Kidney (tissue), 14 donors: ENCODE measurements around the gene CACNA1H. TPM values are rescaled to one million over a fixed set of nuclear protein-coding genes. Genes with fewer than 3 reads are reported as not detected.

ENCODE experiments used
- DNase-seq, 5 donors: peaks; one replicate each; pipeline ENCODE4 v3.0.0-alpha.2; 2013 to 2020
- FAIRE-seq: peaks from 2 replicates; lab custom pipeline; 2012; peaks lifted over from hg19 to GRCh38; lab: Jason Lieb, UNC
- H3K27ac ChIP-seq, 2 donors: one replicate each; pipeline ENCODE4 v1.7.0; 2013; ENCODE audit warnings: low read depth in 2 of 2, low read length in 2 of 2, inconsistent platforms in 1 of 2
- H3K27me3 ChIP-seq: one replicate; pipeline ENCODE4 v1.7.1; 2013; ENCODE audit warnings: low read length, inconsistent platforms; ENCODE audit not compliant: control insufficient read depth, insufficient read depth
- H3K36me3 ChIP-seq, 3 donors: one replicate each; pipeline versions ENCODE4 v1.7.0 to v1.7.1; 2013; ENCODE audit warnings: low read length in 3 of 3, control low read depth in 1 of 3, inconsistent platforms in 1 of 3; ENCODE audit not compliant: insufficient read depth in 3 of 3, control insufficient read depth in 2 of 3
- H3K4me1 ChIP-seq, 3 donors: one replicate each; pipeline versions ENCODE4 v1.7.0 to v1.7.1; 2013; ENCODE audit warnings: low read length in 3 of 3, inconsistent platforms in 1 of 3, low read depth in 1 of 3; ENCODE audit not compliant: control insufficient read depth in 2 of 3, insufficient read depth in 2 of 3
- H3K4me3 ChIP-seq, 3 donors: one replicate each; pipeline versions ENCODE4 v1.7.0 to v1.8.1; 2013; ENCODE audit warnings: low read length in 3 of 3, control low read depth in 1 of 3, inconsistent platforms in 1 of 3
- H3K9ac ChIP-seq, 3 donors: one replicate each; pipeline versions ENCODE4 v1.7.0 to v1.7.1; 2013; ENCODE audit warnings: low read length in 3 of 3, control low read depth in 1 of 3, inconsistent platforms in 1 of 3
- H3K9me3 ChIP-seq, 3 donors: one replicate each; pipeline versions ENCODE4 v1.7.0 to v1.7.1; 2013; ENCODE audit warnings: low read length in 3 of 3, control low read depth in 1 of 3, inconsistent platforms in 1 of 3; ENCODE audit not compliant: control insufficient read depth in 2 of 3, insufficient read depth in 1 of 3
- CTCF ChIP-seq: IDR thresholded peaks from 3 replicates; pipeline ENCODE4 v1.5.1; 2012; ENCODE audit warnings: mild to moderate bottlenecking, moderate library complexity, borderline replicate concordance; ENCODE audit not compliant: insufficient read depth; ENCODE audit errors: extremely low read depth
- intact Hi-C: fragments of 100-400 bp; cut with DNase I; formaldehyde crosslinking; loops from one replicate; pipeline ENCODE4 v1.11.1; 2022
- polyA plus RNA-seq: library from polyadenylated mRNA; stranded (reverse); fragments of 350-450 nt; fragmentation: Illumina TruSeq; extraction: RNeasy Lipid Tissue Mini Kit (QIAGEN cat#74804); gene quantifications from one replicate; pipeline ENCODE4 v1.2.3, GENCODE V29; 2014; ENCODE audit warnings: low read depth, low replicate concordance; ENCODE audit not compliant: insufficient read depth
- total RNA-seq: library from RNA; stranded (reverse); fragmentation: NEBNext Ultra II Directional; extraction: Animal tissue kit (Norgen Biotek cat#: 25700); gene quantifications from one replicate; pipeline ENCODE4 v1.2.1, GENCODE V29; 2021
- donor health status: control.
- donor health status: control.
- donor health status: control.
- donor health status: control.
- donor health status: control.
- donor health status: DM: yes; HTN: yes; CAD: no.
- donor health status: Normal renal cell carcinoma (clear cell type).

CACNA1H gene
- total and polyA plus RNA-seq, 2 donors from 2014 or later, result 6.4 to 20.6 TPM

- H3K36me3 ChIP-seq, result no peaks in the 10 kb centered on the region
- intact Hi-C loops, result no loop called here
- DNase-seq (no peak), FAIRE-seq (no peak)
- H3K4me1 ChIP-seq, result peaks cover 0 to 5% (median 0%) of the 10 kb centered on the region in 3 donors
- H3K9ac ChIP-seq, result no peak overlapping the region
- H3K4me3 ChIP-seq, result peak overlapping the region in 1 of 3 donors; percentile 3
- no peak overlapping the region for H3K27ac ChIP-seq
- H3K9me3 ChIP-seq, result no peaks in the 10 kb centered on the region
- no peaks in the 10 kb centered on the region for H3K27me3 ChIP-seq
- TF ChIP-seq CTCF, result no peak
Observed at GRCh38 chr16:1153480-1154160, 714 bp downstream of the CACNA1H start.

- peak overlapping the region in 1 of 3 donors; percentile 35 for H3K4me3 ChIP-seq
- no peaks in the 10 kb centered on the region for H3K36me3 ChIP-seq
- H3K9me3 ChIP-seq, result no peaks in the 10 kb centered on the region
- intact Hi-C loops, result no loop called here
- TF ChIP-seq CTCF, result no peak
- peak overlapping the region in 1 of 3 donors; percentile 24 for H3K9ac ChIP-seq
- no peak overlapping the region for H3K27ac ChIP-seq
- peak in 3 of 5 donors; percentile 47 to 73 (median 55) for DNase-seq
- FAIRE-seq, result no peak
- no peaks in the 10 kb centered on the region for H3K27me3 ChIP-seq
- peaks cover 0 to 6% (median 0%) of the 10 kb centered on the region in 3 donors for H3K4me1 ChIP-seq
Observed at GRCh38 chr16:1154291-1154886, 1.5 kb downstream of the CACNA1H start.

GRCh38 chr16:1154887-1155331 is 2.0 kb downstream of the CACNA1H start:
- DNase-seq (no peak), FAIRE-seq (no peak)
- Histone ChIP-seq H3K9me3 (no peaks in the 10 kb centered on the region), H3K27me3 (no peaks in the 10 kb centered on the region), H3K27ac (no peak overlapping the region), H3K9ac (no peak overlapping the region), H3K36me3 (no peaks in the 10 kb centered on the region), H3K4me3 (peak overlapping the region in 1 of 3 donors; percentile 35), H3K4me1 (peaks cover 0 to 11% (median 0%) of the 10 kb centered on the region in 3 donors)
- TF ChIP-seq CTCF, result no peak
- intact Hi-C loops, result no loop called here
